GM21515 (cell line): Measurements from ENCODE around the gene GLCE.
"Not testable (repeated sequence)": the region's sequence is repeated elsewhere in the genome, so short reads cannot be mapped to it uniquely, and the experiment has no call there.

ENCODE experiments used
- ATAC-seq: cut with Tn5 transposase; IDR thresholded peaks from one replicate; pipeline ENCODE4 v1.9.1; 2021; ENCODE audit not compliant: unreplicated experiment

Gene GLCE

DNA sequence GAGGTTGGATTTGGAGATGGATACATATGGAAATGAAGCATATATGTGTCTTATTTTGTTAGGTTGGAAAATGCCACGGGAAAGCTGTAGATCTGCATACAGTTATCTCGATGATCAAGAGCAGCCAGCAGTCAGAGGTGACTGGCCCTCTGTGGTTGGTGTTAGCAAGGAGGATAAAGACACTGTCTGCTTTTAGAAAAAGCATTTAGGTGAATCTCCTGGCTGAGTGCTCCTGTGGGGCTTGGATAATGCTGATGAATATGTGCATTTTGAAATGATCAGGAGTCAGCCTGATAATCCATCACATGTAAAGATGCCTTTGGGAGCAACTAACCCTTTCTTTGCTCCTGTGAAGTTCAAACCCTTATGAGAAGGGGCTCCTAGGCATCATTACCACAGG is 24.9 kb upstream of the GLCE start:
- ATAC-seq, result no peak

DNA sequence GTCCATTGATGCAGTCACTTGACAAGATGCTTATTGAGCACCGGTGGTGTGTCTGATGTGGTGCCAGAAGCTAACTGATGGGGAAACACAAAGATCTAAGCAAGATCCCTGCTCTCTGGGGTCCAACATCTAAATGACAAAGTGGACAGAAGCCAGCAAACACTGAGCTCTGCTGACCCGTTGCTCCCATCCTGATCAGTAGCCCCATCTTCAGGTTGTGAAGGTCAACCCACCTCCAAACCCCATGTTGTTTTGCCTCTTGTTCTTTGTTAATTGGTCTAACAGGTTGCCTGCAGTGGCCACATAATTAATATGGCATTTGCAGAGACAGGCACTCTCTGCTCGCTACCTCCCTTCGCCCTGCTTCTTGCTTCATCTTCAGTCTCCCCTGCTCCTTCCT is 21.5 kb upstream of the GLCE start:
- ATAC-seq, result no peak

DNA sequence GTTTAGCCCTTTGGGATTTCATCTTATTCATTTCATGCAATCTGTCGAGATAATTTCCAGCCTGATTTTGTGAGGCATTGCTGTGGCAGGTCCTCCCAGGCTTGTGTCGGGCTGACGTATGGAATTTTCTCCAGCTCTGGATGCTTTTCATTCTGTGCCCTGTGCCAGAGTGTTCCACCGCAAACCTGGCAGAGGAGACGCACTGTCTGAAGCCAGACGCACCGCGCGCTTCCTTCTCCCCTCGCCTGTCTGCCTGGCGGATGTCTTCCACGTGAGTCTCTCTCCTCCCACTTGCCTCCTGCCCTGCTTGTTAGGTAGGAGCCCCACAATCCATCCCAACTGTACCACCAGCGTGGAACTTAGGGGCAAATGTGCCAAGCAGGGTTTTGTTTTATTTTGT is 20.1 kb upstream of the GLCE start:
- ATAC-seq, result no peak

DNA sequence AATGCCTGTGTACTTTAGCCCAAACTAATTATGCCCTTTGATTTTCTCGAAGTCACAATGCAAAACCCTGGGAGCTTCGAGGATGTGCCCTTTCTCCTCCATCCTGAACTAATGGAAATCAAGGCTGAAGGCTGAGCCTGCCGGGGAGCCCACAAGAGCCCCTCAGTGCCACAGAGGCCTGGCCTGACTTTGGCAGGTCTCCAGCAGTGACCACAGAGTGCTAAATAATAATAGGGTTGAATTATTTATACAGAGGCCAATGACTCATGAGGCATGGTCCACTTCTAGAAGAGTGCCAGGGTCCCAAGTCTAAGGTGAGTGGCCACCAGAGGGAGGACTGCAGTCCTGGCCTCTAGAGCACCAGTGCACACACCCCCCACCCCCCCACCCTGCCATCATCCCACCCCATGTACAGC is 19.1 kb upstream of the GLCE start:
- no peak for ATAC-seq

DNA sequence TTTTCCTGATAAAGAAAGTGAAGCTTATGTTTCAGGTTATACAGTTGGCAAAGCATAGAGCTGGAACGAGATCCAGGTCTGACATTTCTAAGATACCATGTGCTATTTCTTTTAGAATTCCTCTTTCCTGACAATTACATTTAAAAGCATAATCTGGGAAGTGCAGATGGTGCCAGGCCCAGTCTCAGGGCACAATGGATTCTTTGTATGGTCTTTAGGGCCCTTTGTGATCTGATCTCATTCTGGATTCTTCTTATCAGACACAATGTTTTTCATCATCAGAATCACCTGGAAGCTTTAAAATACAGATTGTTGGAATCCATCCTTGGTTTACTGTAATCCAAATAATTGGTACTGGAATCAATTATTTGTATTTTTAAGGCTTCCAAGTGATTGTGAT is 18.6 kb upstream of the GLCE start:
- ATAC-seq, result no peak

DNA sequence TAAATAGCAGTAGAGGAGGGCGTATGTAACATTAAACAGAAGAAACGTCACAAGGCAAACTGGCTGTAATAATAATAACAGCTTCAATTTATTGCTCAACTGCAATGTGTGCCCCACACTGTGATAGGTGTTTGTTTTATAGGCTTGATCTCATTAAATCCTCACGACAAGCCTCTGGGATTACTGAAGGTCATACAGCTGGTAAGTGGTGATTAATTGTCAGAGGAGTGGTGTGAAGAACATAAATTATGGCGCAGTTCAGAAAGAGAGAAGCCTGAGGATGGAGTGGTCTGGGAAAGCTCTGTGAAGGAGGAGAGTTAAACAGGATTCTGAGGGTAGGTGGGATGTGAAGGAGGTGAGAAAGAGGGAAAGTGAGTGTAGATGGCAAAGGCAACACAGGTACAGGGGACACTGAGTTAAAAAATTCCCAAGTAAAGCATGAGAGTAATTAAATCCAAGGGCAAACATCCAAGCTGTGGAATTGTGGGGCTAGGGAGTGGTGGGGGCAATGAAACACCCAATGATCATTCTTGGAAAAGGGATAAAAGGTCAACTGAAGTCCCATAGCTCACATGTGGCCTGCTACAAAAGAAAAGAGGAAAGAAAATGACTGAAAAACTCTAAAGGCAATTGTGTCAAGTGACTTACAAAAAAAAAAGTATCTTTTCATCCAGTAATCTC is 16.5 kb upstream of the GLCE start:
- no peak for ATAC-seq

DNA sequence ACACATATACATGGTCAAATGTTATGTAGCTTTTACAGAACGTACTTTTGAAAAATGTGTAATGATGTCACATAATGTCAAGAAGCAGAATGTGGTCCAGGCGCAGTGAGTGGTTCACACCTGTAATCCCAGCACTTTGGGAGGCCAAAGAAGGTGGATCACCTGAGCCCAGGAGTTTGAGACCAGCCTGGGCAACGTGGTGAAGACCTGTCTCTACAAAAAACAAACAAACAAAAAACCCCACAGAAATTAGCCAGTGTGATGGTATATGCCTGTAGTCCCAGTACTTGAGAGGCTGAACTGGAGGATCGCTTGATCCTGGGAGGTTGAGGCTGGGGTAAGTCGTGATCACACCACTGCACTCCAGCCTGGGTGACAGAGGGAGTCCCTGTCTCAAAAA is 15.9 kb upstream of the GLCE start:
- no peak for ATAC-seq

DNA sequence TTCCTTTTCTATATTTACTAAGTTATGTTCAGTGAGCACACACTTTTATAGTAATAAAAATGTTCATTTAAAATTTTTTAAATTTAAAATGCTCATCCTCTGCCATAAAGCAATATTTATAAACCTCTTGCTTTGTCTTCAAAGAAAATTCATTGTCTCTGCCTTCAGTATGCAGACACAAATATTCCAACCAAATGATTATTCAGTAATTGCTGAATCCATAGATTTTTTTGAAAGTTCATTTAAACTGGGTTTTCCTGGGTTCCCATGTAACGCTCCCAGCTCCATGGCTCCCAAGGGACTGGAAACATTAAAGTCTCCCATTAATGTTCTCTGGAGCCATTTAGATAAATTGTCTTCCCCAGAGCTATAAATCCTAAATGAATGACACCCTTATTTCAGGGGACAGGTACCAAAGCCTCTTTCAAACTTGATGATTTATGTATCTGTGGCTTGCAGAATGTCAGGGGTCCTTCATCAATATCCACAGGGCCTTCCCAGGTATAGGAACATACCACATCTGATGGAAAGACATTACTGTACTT is 15.2 kb upstream of the GLCE start:
- no peak for ATAC-seq

DNA sequence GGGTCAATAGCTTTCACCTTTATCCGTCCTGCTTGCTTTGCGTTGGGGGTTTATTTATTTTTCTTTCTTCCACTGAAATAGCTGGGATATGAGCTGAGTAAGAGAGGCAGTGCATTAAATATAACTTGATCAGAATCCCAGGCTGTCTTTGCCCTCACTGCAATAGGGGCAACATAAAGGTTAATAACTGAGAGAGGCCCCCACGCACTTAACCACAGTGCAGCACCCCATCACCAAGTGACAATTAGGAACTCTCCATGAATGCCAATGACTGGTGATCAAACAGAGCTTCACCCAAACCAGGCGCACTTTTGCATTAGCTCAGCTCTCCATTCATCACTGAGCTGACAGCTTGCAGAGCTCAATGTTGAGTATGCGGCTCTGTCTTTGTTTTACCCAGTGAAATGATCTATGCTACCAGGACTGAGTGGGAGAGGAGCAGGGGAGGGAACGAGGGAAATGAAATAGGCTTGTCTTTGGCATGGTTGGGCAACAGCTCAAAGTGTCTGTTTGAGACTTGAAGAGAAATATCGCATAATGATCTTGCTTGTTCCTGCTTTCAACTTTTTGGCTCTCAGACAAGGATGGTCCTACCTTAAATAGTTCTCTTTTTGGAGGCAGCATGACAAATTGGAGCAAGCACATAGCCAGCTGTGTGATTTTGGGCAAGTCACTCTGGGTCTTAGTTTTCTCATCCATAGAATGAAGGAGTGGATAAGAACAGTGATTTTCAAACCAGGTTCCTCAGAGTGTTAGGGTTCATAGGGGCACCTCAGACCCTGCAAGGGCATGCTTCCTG is 14.5 kb upstream of the GLCE start:
- ATAC-seq, result no peak

DNA sequence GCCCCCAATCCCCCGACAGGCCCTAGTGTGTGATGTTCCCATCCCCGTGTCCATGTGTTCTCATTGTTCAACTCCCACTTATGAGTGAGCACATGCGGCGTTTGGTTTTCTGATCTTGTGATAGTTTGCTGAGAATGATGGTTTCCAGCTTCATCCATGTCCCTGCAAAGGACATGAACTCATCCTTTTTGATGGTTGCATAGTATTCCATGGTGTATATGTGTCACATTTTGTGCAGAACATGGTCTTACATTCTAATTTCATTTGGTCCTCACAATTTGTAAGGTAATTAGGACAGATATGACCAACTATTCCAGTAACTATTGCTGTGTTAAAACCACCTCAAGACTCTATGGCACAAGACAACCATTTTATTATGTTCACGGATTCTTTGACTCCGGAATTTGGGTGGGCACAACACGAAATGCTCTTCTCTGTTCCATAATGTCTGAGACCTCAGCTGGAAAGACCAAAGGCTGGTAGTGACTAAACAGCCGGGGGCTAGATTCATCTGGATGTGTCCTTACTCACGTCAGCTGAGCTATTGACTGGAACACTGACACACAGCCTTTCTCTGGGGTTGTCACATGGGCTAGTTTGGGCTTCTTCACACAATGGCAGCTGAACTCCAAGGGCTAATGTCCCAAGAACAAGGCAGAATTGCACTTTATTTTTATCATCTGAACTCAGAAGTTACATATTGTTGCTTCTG is 13.6 kb upstream of the GLCE start:
- no peak for ATAC-seq

DNA sequence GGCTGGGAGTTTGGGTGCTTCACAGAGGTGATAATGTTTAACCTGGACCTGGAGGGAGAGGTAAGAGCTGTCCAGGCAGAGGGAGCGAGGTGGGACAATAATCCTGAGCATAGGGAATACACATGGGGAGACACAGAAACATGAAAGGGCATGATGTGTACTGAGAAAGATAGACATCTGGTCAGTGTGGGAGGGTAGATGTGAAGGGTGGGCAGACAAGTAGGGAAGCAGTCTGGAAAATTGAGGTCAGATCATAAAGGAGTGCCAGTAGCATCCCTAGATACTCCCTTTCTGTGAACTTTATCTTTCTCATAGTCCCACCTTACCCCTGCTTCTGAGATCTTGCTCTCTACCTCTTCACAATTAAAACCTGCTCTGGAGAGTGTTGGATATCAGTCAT is 12.0 kb upstream of the GLCE start:
- no peak for ATAC-seq

DNA sequence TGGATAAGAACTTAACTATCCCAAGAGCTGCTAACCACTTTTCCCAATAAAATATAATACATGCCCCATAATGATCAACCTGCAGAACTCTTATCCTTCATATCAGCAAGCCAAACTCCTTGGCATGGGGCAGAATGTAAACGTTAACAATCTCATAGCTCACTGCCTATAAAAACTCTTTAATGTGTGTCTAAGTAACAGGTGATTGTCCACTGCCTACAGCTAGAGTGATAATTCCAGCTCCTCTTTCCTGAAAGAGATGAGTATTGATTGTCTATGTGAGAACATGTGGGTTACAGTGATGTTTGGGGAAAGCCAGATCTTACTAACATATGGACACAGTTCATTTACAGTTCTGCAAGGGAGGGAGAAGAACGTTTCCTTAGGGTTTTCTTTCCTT is 11.3 kb upstream of the GLCE start:
- no peak for ATAC-seq

DNA sequence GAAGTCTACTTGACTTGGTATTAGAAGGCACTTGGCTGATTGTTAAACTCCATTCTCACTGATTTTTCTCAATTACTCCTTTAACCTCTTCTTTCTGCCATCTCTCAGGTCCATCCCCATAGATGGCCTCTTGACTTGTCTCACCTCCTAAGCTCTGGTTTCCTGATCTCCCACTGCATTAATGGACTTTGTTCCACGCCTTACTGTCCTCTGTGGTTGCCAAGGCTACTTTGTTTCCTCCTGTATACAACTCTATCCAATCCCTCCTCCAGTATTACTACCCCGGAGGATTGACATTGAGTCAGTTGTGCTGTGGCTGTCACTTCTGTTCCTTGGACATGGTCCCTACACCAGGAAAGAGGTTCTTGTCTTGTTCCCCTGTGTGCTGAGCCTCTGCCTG is 10.6 kb upstream of the GLCE start:
- no peak for ATAC-seq

DNA sequence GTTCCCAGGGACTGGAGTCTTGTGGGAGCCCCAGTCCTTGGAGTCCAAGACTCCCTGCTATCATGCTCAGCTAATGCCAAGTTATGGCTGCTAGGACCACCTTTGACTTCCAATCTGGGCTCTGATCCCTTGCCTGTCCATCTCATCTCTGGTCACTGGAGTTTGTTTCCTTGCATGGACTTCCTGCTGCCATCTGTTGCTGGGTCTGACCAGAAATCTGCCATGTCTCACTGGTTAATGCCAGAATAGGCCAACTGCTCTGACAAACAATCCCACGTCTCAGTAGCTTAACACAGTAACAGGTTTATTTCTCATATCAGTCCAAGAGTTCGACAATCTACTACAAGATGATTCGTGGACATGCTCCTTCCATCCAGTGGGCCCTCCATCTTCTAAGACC is 10.1 kb upstream of the GLCE start:
- no peak for ATAC-seq

DNA sequence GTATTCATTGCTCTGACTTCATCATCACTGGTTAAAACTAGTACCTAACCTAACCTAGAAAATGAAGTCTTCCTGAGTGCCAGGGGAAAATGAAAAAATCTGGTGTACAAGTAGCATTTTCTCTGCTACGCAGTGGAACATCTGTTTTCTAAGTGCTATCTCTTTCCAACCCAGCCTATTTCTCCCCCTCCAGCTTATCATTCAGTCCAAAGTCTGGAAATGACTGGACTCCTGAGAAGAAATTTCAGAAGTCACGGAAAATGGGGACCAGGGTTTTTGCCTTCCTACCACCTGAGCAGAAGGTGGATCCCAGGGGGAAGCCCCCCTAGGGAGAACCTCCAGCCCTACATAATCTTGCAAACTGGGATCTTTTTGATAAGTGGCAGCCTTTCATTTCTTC is 9.6 kb upstream of the GLCE start:
- ATAC-seq, result no peak

DNA sequence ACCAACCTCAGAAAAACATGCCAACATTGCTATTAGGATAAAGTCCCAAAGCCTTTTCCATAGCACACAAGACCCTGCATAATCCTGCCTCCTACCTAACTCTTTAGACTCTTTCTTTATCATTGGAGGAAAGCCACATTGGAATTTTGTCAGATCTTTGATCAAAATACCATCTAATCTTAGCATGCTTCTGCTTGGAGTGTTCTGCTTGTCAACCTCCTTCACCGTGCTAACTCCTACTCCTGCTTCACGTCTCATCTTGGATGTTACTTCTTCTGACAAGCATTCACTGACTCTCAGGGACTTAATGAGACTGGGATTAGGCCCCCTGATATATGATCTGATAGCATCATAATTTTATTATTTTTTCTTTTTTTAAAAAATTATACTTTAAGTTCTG is 7.4 kb upstream of the GLCE start:
- no peak for ATAC-seq

DNA sequence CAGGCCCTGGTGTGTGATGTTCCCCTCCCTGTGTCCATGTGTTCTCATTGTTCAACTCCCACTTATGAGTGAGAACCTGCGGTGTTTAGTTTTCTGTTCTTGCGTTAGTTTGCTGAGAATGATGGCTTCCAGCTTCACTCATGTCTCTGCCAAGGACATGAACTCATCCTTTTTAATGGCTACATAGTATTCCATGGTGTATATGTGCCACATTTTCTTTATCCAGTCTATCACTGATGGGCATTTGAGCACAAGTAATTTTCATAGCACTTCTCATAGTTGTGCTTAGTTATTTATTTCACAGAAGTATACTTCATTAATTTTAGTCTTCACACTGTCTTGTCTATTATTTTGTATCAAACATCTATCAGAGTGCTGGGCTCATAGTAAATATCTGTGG is 6.8 kb upstream of the GLCE start:
- not testable (repeated sequence) for ATAC-seq

DNA sequence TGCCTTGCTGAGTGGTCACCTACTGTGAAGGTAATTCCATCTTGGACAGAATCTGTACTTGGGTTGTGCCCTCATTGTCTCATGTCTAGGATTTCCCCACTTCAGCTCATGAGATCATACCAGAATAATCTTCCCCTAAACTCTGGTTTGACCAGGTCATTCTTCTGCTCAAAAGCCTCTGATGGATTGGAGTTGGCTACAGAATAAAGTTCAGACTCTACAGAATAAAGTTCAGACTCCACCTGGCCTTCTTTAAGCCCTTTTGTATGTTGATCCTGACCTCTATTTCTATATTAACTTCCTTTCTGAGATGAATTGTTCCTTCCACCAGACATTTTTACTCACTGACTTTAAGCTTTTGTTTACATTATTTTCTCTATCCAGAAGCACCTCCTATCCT is 6.4 kb upstream of the GLCE start:
- ATAC-seq, result no peak

DNA sequence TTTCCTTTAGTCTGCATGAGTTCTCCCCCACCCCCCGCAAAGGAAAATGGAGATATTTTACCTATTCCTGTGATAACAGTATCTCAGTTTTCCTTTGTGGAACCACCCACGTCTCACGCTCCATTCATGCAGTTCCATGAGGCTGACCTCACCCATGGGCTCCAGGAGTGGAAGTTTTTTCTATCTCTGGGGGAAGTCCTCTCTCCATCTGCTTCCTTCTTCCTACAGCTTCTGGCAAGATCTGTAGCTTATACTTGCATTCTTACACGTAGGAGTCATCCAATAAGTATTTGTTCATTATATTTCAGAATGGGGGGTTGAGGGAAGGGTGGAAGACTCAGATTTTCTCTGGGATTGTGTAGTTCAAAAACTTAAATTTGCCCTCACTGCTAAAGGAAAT is 5.8 kb upstream of the GLCE start:
- ATAC-seq, result no peak

DNA sequence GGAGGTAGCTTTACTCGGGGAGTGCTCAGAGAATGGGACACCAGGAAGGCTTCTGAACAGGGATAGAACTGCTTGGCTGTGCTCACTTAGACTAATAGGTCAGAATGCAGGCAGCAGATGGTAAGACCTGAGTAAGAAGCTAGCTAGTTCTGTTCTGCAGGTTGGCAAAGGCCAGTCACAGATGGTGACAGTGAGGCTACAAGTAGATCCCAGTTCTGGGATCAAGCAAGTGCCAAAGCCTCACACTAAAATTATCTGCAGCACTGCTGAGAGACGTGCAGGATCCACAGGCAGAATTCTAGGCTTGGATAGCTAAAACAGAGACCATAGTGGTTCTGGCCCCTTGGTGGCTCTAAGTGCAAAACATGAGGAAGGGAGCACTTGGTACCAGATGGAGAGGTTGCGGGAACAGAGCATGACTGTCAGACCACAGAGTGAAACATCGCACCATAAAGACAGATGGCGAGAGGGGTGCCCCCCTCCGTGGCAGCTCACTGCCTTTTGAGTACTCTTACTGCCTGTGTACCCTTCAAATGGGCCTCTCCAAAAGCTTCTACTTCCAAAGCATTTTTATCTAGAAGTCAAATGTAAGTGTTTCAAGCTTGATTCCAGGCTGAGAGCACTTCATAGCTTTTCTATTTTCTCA is 3.6 kb upstream of the GLCE start:
- no peak for ATAC-seq

DNA sequence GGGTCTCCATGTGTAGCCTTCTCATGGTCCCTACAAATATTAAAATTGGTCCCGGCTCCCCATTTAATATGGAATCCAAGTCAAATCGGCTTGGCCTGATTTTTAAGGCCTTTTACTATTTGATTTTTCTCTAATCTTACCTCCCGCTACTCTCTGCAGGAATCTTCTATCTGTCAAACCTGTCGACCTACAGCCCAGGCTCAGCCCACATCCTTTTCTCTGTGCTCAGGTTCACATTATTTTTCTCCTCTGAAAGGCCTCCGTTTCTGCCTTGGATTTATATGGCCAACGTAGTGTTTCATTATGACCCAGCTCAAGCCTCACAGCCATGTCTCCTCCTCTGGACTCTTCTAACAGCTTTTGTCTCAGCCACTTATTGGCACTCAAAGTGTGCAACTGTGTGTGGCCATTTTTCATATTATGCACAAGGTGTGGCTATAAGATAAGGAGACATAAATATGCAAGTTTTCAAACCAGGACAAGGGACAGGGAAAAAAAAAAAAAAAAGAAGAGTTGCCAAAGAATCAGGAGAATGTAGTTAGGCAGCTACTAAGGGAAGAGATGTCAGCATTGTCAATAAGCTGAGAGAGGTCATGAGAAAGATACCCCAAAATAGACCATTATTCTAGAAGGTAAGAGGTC is 2.1 kb upstream of the GLCE start:
- ATAC-seq, result no peak
